Hepatocyte (in vitro differentiated cells): ENCODE measurements around the gene URM1. TPM values are rescaled to one million over a fixed set of nuclear protein-coding genes. Genes with fewer than 3 reads are reported as not detected.

Source experiments
- DNase-seq: peaks from one replicate; pipeline ENCODE4 v3.0.0-alpha.2; 2016; ENCODE audit warnings: low spot score
- H2AFZ ChIP-seq: fragments of 200-600 bp; sonication (generic); 2 replicates; pipeline ENCODE4 v1.6.0; 2016; ENCODE audit warnings: antibody characterized with exemption, mild to moderate bottlenecking
- H3K27ac ChIP-seq: fragments of 200-600 bp; sonication (generic); 2 replicates; pipeline ENCODE4 v1.5.1; 2016; ENCODE audit warnings: mild to moderate bottlenecking
- H3K27me3 ChIP-seq: fragments of 200-600 bp; sonication (generic); 2 replicates; pipeline ENCODE4 v1.6.1; 2016
- H3K36me3 ChIP-seq: fragments of 200-600 bp; sonication (generic); replicated peaks from 2 replicates; pipeline ENCODE4 v1.5.1; 2016; ENCODE audit warnings: low read depth; ENCODE audit not compliant: insufficient read depth
- H3K4me1 ChIP-seq: fragments of 200-600 bp; sonication (generic); 2 replicates; pipeline ENCODE4 v1.5.1; 2016; ENCODE audit warnings: mild to moderate bottlenecking, moderate library complexity; ENCODE audit not compliant: insufficient read depth
- H3K4me2 ChIP-seq: fragments of 200-600 bp; sonication (generic); 2 replicates; pipeline ENCODE4 v1.6.0; 2016
- H3K4me3 ChIP-seq: fragments of 200-600 bp; sonication (generic); 2 replicates; pipeline ENCODE4 v1.5.1; 2016; ENCODE audit warnings: mild to moderate bottlenecking
- H3K79me2 ChIP-seq: fragments of 200-600 bp; sonication (generic); 2 replicates; pipeline ENCODE4 v1.6.0; 2017; ENCODE audit warnings: mild to moderate bottlenecking
- H3K9me2 ChIP-seq: fragments of 200-600 bp; sonication (generic); replicated peaks from 2 replicates; pipeline ENCODE4 v1.6.0; 2017; ENCODE audit warnings: mild to moderate bottlenecking; ENCODE audit not compliant: insufficient read depth
- H3K9me3 ChIP-seq: fragments of 200-600 bp; sonication (generic); 2 replicates; pipeline ENCODE4 v1.5.1; 2016; ENCODE audit warnings: low read depth, mild to moderate bottlenecking
- H4K20me1 ChIP-seq: fragments of 200-600 bp; sonication (generic); 2 replicates; pipeline ENCODE4 v1.6.0; 2016; ENCODE audit warnings: mild to moderate bottlenecking; ENCODE audit not compliant: insufficient read depth, poor library complexity, severe bottlenecking
- EZH2 ChIP-seq: fragments of 200-600 bp; sonication (generic); IDR thresholded peaks from 2 replicates; pipeline ENCODE4 v1.6.1; 2016; ENCODE audit warnings: antibody characterized with exemption, mild to moderate bottlenecking, borderline replicate concordance
- EZH2phosphoT487 ChIP-seq: fragments of 200-600 bp; sonication (generic); IDR thresholded peaks from one replicate; pipeline ENCODE4 v1.6.1; 2018; ENCODE audit warnings: antibody characterized with exemption, mild to moderate bottlenecking, low read depth, moderate library complexity; ENCODE audit not compliant: unreplicated experiment, severe bottlenecking
- WGBS: methylation state at CpG from one replicate; pipeline ENCODE4 v1.1.6; 2016; ENCODE audit warnings: low lambda C conversion rate; ENCODE audit errors: missing lambda C conversion rate; 5-methylcytosine and 5-hydroxymethylcytosine counted together
- polyA plus RNA-seq: library from polyadenylated mRNA; unstranded; fragments of >200 nt; fragmentation: Nextera tagmentation; extraction: Ambion mirVana; gene quantifications from 2 replicates; pipeline ENCODE4 v1.2.1, GENCODE V29; 2016
- total RNA-seq: library from RNA; depleted of rRNA; stranded (reverse); fragments of >200 nt; gene quantifications from 2 replicates; pipeline ENCODE4 v1.2.3, GENCODE V29; 2014
- TF ChIP-seq, protein P1 (sequence below): fragments of 200-600 bp; sonication (generic); IDR thresholded peaks from 2 replicates; pipeline ENCODE4 v1.5.1; 2016; ENCODE audit warnings: antibody characterized with exemption, mild to moderate bottlenecking; ENCODE audit not compliant: poor library complexity

The URM1 gene
- total and polyA plus RNA-seq, 2 experiments from 2014 or later: 32.7 to 55.7 TPM

DNA sequence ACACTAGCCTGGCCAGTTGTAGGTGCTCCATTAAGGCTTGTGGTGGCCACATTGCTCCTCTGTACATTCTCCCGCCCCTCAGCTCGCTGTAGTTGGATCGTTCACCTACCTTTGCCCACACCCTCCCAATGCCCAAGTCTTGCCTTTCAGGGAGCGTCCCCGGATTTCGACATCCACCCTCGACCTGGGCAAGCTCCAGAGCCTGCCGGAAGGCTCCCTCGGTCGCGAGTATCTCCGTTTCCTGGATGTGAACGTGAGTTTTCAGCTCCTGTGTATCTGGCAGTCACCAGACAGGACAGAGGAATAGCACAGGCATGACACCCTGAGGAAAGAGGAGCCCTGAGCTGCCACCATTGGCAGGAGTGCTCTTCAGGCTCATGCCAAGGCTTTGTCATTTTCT is 45.5 kb upstream of the URM1 start:
- DNase-seq: no peak
- TF ChIP-seq, protein P1, sequence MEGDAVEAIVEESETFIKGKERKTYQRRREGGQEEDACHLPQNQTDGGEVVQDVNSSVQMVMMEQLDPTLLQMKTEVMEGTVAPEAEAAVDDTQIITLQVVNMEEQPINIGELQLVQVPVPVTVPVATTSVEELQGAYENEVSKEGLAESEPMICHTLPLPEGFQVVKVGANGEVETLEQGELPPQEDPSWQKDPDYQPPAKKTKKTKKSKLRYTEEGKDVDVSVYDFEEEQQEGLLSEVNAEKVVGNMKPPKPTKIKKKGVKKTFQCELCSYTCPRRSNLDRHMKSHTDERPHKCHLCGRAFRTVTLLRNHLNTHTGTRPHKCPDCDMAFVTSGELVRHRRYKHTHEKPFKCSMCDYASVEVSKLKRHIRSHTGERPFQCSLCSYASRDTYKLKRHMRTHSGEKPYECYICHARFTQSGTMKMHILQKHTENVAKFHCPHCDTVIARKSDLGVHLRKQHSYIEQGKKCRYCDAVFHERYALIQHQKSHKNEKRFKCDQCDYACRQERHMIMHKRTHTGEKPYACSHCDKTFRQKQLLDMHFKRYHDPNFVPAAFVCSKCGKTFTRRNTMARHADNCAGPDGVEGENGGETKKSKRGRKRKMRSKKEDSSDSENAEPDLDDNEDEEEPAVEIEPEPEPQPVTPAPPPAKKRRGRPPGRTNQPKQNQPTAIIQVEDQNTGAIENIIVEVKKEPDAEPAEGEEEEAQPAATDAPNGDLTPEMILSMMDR: no peak
- TF ChIP-seq EZH2phosphoT487 (no peak), EZH2 (no peak)
- Histone ChIP-seq H3K4me2 (no peak overlapping the region), H3K36me3 (no peaks in the 10 kb centered on the region), H4K20me1 (peaks cover 5% of the 10 kb centered on the region), H3K4me3 (no peak overlapping the region), H2AFZ (no peak overlapping the region), H3K27me3 (no peaks in the 10 kb centered on the region), H3K79me2 (peaks cover 32% of the 10 kb centered on the region), H3K27ac (no peak overlapping the region), H3K9me2 (no peaks in the 10 kb centered on the region), H3K4me1 (peaks cover 13% of the 10 kb centered on the region), H3K9me3 (no peaks in the 10 kb centered on the region)
- 96% methylated on average over 13 of the region's 13 CpGs for WGBS

DNA sequence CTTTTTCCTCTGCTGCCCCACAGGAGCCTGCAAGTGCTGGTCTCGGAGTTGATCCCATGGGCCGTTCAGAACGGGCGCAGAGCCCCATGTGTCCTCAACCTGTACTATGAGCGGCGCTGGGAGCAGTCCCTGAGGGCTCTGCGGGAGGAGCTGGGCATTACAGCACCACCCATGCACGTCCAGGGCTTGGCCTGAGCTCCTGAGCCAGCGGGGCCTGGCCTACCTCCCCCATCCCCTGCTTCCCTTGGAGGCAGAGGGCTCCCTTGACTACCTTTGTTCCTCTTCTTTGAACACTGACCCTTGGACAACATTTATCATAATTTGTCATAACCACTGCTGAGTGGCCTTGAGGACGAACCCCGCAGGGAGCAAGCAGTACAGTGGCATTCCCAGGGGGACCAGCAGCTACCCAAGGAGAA is 37.7 kb upstream of the URM1 start:
- Histone ChIP-seq H3K36me3 (no peaks in the 10 kb centered on the region), H3K79me2 (no peaks in the 10 kb centered on the region), H3K9me2 (no peaks in the 10 kb centered on the region), H3K9me3 (no peaks in the 10 kb centered on the region), H3K27me3 (no peaks in the 10 kb centered on the region), H3K4me2 (no peak overlapping the region), H3K27ac (no peak overlapping the region), H3K4me1 (no peaks in the 10 kb centered on the region), H3K4me3 (no peak overlapping the region), H4K20me1 (no peaks in the 10 kb centered on the region), H2AFZ (no peak overlapping the region)
- 92% methylated on average over 11 of the region's 11 CpGs for WGBS
- DNase-seq: no peak
- TF ChIP-seq, protein P1: no peak
- TF ChIP-seq EZH2: no peak
- no peak for TF ChIP-seq EZH2phosphoT487

DNA sequence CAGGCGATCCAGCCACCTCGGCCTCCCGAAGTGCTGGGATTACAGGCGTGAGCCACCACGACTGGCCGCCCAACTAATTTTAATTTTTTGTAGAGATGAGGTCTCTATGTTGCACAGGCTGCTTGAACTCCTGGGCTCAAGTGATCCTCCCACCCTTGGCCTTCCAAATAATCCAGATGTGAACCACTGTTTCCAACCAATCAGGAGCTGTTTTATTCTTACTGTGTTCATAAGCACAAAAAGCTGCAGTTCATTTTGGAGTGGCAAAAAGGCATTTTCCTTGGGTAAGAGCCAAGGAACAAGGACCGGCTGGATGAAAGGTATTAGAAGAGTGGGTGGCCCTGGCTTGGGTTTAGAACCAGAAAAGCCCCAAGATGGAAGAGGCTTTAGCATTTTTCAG is 36.0 kb upstream of the URM1 start:
- Histone ChIP-seq H2AFZ (no peak overlapping the region), H3K4me2 (no peak overlapping the region), H3K9me3 (no peaks in the 10 kb centered on the region), H4K20me1 (no peaks in the 10 kb centered on the region), H3K27ac (no peak overlapping the region), H3K27me3 (no peaks in the 10 kb centered on the region), H3K36me3 (no peaks in the 10 kb centered on the region), H3K4me1 (peaks cover 3% of the 10 kb centered on the region), H3K4me3 (no peak overlapping the region), H3K9me2 (no peaks in the 10 kb centered on the region), H3K79me2 (no peaks in the 10 kb centered on the region)
- no peak for DNase-seq
- WGBS: 94% methylated on average over 7 of the region's 7 CpGs
- TF ChIP-seq EZH2phosphoT487 (no peak), EZH2 (no peak)
- TF ChIP-seq, protein P1: no peak

DNA sequence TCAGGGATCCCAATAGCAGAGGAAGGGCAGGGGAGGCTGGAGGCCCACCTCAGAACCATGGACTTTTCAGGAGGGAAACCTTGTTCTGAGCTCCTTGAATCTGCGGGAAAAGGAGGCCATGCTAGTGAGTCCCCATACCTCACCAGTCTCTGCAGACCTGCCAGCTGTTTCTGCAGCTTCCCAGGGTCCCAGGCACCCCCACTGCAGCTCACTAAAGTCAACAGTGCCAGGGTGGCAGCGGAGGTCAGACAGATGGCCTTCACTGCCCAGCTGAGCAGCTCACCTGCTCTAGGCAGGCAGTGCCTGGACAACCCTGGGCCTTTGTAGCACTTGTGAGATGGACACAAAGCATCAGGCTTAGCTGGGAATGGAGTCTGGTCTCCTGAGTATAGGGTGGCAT is 35.3 kb upstream of the URM1 start:
- Histone ChIP-seq H3K4me1 (peaks cover 3% of the 10 kb centered on the region), H3K9me2 (no peaks in the 10 kb centered on the region), H4K20me1 (no peaks in the 10 kb centered on the region), H3K4me2 (no peak overlapping the region), H2AFZ (no peak overlapping the region), H3K79me2 (no peaks in the 10 kb centered on the region), H3K27ac (no peak overlapping the region), H3K27me3 (no peaks in the 10 kb centered on the region), H3K9me3 (no peaks in the 10 kb centered on the region), H3K36me3 (no peaks in the 10 kb centered on the region), H3K4me3 (no peak overlapping the region)
- WGBS: 91% methylated on average over 2 of the region's 2 CpGs
- DNase-seq: no peak
- no peak for TF ChIP-seq EZH2phosphoT487
- TF ChIP-seq, protein P1: no peak
- no peak for TF ChIP-seq EZH2
